Breast epithelium (tissue), 3 donors: Measurements from ENCODE around the gene CXorf65.

Source experiments
- POLR2AphosphoS5 ChIP-seq, 3 donors: sonication (generic); formaldehyde crosslinking; IDR thresholded peaks; one replicate each; pipeline ENCODE4 v1.6.1; 2017; ENCODE audit warnings: antibody characterized with exemption in 3 of 3
- TF ChIP-seq, protein P1 (sequence below), 3 donors: fragments of 450-650 bp; IDR thresholded peaks; one replicate each; pipeline ENCODE4 v1.5.1; 2016 to 2017; ENCODE audit warnings: antibody characterized with exemption in 3 of 3, mild to moderate bottlenecking in 3 of 3, moderate library complexity in 3 of 3

- TF ChIP-seq, protein P1, sequence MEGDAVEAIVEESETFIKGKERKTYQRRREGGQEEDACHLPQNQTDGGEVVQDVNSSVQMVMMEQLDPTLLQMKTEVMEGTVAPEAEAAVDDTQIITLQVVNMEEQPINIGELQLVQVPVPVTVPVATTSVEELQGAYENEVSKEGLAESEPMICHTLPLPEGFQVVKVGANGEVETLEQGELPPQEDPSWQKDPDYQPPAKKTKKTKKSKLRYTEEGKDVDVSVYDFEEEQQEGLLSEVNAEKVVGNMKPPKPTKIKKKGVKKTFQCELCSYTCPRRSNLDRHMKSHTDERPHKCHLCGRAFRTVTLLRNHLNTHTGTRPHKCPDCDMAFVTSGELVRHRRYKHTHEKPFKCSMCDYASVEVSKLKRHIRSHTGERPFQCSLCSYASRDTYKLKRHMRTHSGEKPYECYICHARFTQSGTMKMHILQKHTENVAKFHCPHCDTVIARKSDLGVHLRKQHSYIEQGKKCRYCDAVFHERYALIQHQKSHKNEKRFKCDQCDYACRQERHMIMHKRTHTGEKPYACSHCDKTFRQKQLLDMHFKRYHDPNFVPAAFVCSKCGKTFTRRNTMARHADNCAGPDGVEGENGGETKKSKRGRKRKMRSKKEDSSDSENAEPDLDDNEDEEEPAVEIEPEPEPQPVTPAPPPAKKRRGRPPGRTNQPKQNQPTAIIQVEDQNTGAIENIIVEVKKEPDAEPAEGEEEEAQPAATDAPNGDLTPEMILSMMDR (IDR thresholded peaks at IDR 0.05): no peak
- TF ChIP-seq POLR2AphosphoS5 (IDR thresholded peaks at IDR 0.05): no peak
Measured at GRCh38 chrX:71082822-71083221, 23.7 kb downstream of the CXorf65 start.
